GM19397 (cell line): ENCODE data around the gene CNPY3.

Experiments used
- ATAC-seq: cut with Tn5 transposase; IDR thresholded peaks from one replicate; pipeline ENCODE4 v1.9.1; 2021; ENCODE audit warnings: mild to moderate bottlenecking, moderate library complexity; ENCODE audit not compliant: unreplicated experiment

CNPY3 gene

GRCh38 chr6:42978839-42979522 is 49.7 kb downstream of the CNPY3 start, which contains the start of gene PEX6:
TSS of gene PEX6 (minus strand) at chr6:42979181. CDS start at chr6:42979150, 31 bp downstream.
- ATAC-seq, result peak; percentile 92

- no peak for ATAC-seq
Observed at GRCh38 chr6:42979523-42980177, 50.4 kb downstream of the CNPY3 start.

- no peak for ATAC-seq
Observed at GRCh38 chr6:42981836-42982235, 52.6 kb downstream of the CNPY3 start.

- peak; percentile 92 for ATAC-seq
Observed at GRCh38 chr6:42984001-42984923, 55.0 kb downstream of the CNPY3 start, which contains the start of gene PPP2R5D. TSS of gene PPP2R5D (plus strand) at chr6:42984570. CDS start at chr6:42984678, 108 bp downstream.

GRCh38 chr6:42984924-42985475 is 55.7 kb downstream of the CNPY3 start:
- ATAC-seq, result no peak

GRCh38 chr6:42987533-42988451 is 58.5 kb downstream of the CNPY3 start:
- ATAC-seq, result no peak

- no peak for ATAC-seq
Observed at GRCh38 chr6:42988486-42989020, 59.3 kb downstream of the CNPY3 start.
